Testis (tissue), 3 donors: ENCODE data around the gene TOLLIP. TPM values are rescaled to one million over a fixed set of nuclear protein-coding genes. Genes with fewer than 3 reads are reported as not detected.

Experiments used
- DNase-seq: peaks from one replicate; pipeline ENCODE4 v3.0.0-alpha.2; 2019
- H3K27ac ChIP-seq, 2 donors: fragments of 200-600 bp; sonication (generic); one replicate each; pipeline ENCODE4 v1.5.1; 2019
- H3K27me3 ChIP-seq: fragments of 200-600 bp; sonication (generic); one replicate; pipeline ENCODE4 v1.5.1; 2019
- H3K36me3 ChIP-seq: fragments of 200-600 bp; sonication (generic); one replicate; pipeline ENCODE4 v1.5.1; 2017; ENCODE audit warnings: low read depth; ENCODE audit errors: missing control alignments
- H3K4me1 ChIP-seq: fragments of 200-600 bp; sonication (generic); one replicate; pipeline ENCODE4 v1.5.1; 2019
- H3K4me3 ChIP-seq, 2 donors: fragments of 200-600 bp; sonication (generic); one replicate each; pipeline ENCODE4 v1.5.1; 2017 to 2019
- H3K9me3 ChIP-seq: fragments of 200-600 bp; sonication (generic); one replicate; pipeline ENCODE4 v1.5.1; 2017
- POLR2A ChIP-seq: fragments of 450-650 bp; IDR thresholded peaks from one replicate; pipeline ENCODE4 v1.6.1; 2017; ENCODE audit warnings: antibody characterized with exemption, mild to moderate bottlenecking, moderate library complexity
- WGBS, 2 donors: methylation state at CpG; one replicate each; pipeline ENCODE4 v1.1.5; 2018; 5-methylcytosine and 5-hydroxymethylcytosine counted together
- intact Hi-C: fragments of 100-400 bp; cut with DNase I; formaldehyde crosslinking; loops from one replicate; pipeline ENCODE4 v1.15.1; 2023; ENCODE audit warnings: low total_unique reads
- polyA plus RNA-seq: library from polyadenylated mRNA; stranded (reverse); fragments of 350-450 nt; fragmentation: Illumina TruSeq; extraction: RNeasy Lipid Tissue Mini Kit (QIAGEN cat#74804); gene quantifications from one replicate; pipeline ENCODE4 v1.2.3, GENCODE V29; 2014; ENCODE audit warnings: low read depth, low replicate concordance; ENCODE audit not compliant: insufficient read depth
- total RNA-seq, 2 donors: library from RNA; depleted of rRNA; stranded (reverse); fragments of >200 nt; gene quantifications; one replicate each; pipeline ENCODE4 v1.2.3, GENCODE V29; 2016
- TF ChIP-seq, protein P1 (sequence below), 3 experiments: fragments of 450-650 bp in 2 of 3; fragments of 200-600 bp in 1 of 3; sonication (generic) in 1 of 3; IDR thresholded peaks; one replicate each; pipeline ENCODE4 v1.5.1; 2016 to 2019; ENCODE audit warnings: antibody characterized with exemption in 3 of 3, mild to moderate bottlenecking in 2 of 3, moderate library complexity in 1 of 3

Gene TOLLIP
- total and polyA plus RNA-seq, 3 donors from 2014 or later, result 185 to 220 (median 197) TPM

DNA sequence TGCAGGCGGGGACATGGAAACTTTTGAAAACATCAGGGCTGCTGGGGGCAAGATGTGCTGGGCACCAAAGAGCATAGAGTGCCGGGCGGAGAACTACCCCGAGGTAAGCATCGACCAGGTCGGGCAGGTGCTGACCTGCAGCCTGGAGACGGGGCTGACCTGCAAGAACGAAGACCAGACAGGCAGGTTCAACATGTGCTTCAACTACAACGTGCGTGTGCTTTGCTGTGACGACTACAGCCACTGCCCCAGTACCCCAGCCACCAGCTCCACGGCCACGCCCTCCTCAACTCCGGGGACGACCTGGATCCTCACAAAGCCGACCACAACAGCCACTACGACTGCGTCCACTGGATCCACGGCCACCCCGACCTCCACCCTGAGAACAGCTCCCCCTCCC is 67.1 kb downstream of the TOLLIP start:
- Histone ChIP-seq H3K36me3 (no peaks in the 10 kb centered on the region), H3K4me3 (no peak overlapping the region), H3K9me3 (no peaks in the 10 kb centered on the region), H3K27me3 (no peaks in the 10 kb centered on the region), H3K4me1 (no peaks in the 10 kb centered on the region), H3K27ac (no peak overlapping the region)
- 90 to 94% methylated on average over 16 to 20 of the region's 20 CpGs for WGBS, 2 donors
- DNase-seq, result no peak
- intact Hi-C loops, result no loop called here
- no peak for TF ChIP-seq POLR2A
- TF ChIP-seq, protein P1, sequence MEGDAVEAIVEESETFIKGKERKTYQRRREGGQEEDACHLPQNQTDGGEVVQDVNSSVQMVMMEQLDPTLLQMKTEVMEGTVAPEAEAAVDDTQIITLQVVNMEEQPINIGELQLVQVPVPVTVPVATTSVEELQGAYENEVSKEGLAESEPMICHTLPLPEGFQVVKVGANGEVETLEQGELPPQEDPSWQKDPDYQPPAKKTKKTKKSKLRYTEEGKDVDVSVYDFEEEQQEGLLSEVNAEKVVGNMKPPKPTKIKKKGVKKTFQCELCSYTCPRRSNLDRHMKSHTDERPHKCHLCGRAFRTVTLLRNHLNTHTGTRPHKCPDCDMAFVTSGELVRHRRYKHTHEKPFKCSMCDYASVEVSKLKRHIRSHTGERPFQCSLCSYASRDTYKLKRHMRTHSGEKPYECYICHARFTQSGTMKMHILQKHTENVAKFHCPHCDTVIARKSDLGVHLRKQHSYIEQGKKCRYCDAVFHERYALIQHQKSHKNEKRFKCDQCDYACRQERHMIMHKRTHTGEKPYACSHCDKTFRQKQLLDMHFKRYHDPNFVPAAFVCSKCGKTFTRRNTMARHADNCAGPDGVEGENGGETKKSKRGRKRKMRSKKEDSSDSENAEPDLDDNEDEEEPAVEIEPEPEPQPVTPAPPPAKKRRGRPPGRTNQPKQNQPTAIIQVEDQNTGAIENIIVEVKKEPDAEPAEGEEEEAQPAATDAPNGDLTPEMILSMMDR (IDR thresholded peaks at IDR 0.05), result no peak

DNA sequence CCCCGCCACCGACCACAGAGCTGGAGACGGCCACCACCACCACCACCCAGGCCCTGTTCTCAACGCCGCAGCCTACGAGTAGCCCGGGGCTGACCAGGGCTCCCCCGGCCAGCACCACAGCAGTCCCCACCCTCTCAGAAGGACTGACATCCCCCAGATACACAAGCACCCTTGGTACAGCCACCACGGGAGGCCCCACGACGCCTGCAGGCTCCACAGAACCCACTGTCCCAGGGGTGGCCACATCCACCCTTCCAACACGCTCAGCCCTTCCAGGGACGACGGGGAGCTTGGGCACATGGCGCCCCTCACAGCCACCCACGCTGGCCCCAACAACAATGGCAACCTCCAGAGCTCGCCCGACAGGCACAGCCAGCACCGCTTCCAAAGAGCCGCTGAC is 67.7 kb downstream of the TOLLIP start:
- Histone ChIP-seq H3K4me1 (no peaks in the 10 kb centered on the region), H3K36me3 (no peaks in the 10 kb centered on the region), H3K27me3 (no peaks in the 10 kb centered on the region), H3K27ac (no peak overlapping the region), H3K4me3 (no peak overlapping the region), H3K9me3 (no peaks in the 10 kb centered on the region)
- intact Hi-C loops, result no loop called here
- TF ChIP-seq, protein P1 (IDR thresholded peaks at IDR 0.05), result no peak
- no peak for TF ChIP-seq POLR2A
- 95 to 98% methylated on average over 16 to 20 of the region's 20 CpGs for WGBS, 2 donors
- DNase-seq, result no peak

DNA sequence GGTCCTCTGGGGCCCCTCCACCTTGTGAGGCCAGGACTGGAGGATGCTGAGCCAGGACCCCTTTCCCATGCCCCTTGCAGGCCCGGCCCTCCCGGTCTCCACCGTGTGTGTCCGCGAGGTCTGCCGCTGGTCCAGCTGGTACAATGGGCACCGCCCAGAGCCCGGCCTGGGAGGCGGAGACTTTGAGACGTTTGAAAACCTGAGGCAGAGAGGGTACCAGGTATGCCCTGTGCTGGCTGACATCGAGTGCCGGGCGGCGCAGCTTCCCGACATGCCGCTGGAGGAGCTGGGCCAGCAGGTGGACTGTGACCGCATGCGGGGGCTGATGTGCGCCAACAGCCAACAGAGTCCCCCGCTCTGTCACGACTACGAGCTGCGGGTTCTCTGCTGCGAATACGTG is 68.7 kb downstream of the TOLLIP start:
- no peaks in the 10 kb centered on the region for H3K36me3 ChIP-seq
- no peaks in the 10 kb centered on the region for H3K4me1 ChIP-seq
- WGBS, 2 donors, result 94 to 95% methylated on average over 4 to 25 of the region's 25 CpGs
- no peak overlapping the region for H3K4me3 ChIP-seq
- intact Hi-C loops, result no loop called here
- DNase-seq, result no peak
- no peak for TF ChIP-seq POLR2A
- TF ChIP-seq, protein P1 (IDR thresholded peaks at IDR 0.05), result no peak
- no peak overlapping the region for H3K27ac ChIP-seq
- no peaks in the 10 kb centered on the region for H3K9me3 ChIP-seq
- H3K27me3 ChIP-seq, result no peaks in the 10 kb centered on the region

DNA sequence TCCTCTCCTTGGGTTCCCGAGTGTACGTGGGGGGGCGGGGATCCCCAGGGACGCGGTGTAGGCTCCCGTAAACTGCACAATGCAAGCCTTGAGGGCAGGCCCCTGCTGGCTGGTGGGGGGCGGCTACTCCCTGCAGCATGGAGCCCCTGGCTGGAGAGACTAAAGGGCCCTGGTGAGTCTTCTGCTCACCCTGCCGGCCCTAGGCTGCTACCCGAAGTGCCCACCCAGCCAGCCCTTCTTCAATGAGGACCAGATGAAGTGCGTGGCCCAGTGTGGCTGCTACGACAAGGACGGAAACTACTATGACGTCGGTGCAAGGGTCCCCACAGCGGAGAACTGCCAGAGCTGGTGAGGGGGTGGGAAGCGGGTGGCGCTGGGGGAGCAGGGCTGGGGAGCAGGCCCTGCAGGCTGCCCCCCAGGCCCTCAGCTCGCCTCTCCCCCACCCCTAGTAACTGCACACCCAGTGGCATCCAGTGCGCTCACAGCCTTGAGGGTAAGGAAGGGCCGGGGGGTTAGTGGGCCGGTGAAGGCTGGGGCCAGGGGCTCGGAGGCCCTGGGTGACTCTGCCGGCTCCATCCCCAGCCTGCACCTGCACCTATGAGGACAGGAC is 69.7 kb downstream of the TOLLIP start:
- Histone ChIP-seq H3K27ac (no peak overlapping the region), H3K36me3 (no peaks in the 10 kb centered on the region), H3K9me3 (no peaks in the 10 kb centered on the region), H3K4me3 (no peak overlapping the region), H3K4me1 (no peaks in the 10 kb centered on the region), H3K27me3 (no peaks in the 10 kb centered on the region)
- intact Hi-C loops, result no loop called here
- no peak for DNase-seq
- TF ChIP-seq, protein P1 (IDR thresholded peaks at IDR 0.05), result no peak
- TF ChIP-seq POLR2A, result no peak
- 92 to 97% methylated on average over 5 to 23 of the region's 23 CpGs for WGBS, 2 donors
